GM19328 (cell line): ENCODE data around the gene UTS2.

Experiments used
- ATAC-seq: cut with Tn5 transposase; IDR thresholded peaks from one replicate; pipeline ENCODE4 v1.9.1; 2021; ENCODE audit warnings: mild to moderate bottlenecking, moderate library complexity; ENCODE audit not compliant: unreplicated experiment

The UTS2 gene

DNA sequence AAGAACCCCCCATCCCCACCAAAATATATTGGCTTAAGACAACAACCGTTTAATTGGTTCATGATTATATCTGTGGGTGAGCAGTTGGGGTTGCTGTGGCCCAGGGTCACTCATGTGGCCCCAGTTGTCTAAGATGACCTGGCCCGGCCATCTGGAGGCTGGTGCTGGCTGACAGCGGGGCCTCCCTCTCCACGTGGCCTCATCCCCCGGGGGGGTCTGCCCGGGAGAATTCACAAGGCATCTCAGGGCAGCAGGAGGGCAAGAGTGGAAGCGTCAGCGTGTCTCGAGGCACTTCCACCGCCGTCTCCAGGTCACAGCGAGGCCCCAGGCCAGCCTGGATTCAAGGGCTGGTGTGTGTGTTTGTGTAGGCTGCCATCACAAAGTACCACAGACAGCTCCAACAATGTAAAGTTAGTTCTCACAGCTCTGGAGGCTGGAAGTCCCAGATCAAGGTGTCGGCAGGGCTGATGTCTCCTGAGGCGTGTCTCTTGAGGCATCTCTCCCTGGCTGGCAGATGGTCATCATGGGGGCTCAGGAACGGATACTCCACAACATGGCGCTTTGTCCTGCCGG lies 11.0 kb upstream of the UTS2 start:
- ATAC-seq = no peak

DNA sequence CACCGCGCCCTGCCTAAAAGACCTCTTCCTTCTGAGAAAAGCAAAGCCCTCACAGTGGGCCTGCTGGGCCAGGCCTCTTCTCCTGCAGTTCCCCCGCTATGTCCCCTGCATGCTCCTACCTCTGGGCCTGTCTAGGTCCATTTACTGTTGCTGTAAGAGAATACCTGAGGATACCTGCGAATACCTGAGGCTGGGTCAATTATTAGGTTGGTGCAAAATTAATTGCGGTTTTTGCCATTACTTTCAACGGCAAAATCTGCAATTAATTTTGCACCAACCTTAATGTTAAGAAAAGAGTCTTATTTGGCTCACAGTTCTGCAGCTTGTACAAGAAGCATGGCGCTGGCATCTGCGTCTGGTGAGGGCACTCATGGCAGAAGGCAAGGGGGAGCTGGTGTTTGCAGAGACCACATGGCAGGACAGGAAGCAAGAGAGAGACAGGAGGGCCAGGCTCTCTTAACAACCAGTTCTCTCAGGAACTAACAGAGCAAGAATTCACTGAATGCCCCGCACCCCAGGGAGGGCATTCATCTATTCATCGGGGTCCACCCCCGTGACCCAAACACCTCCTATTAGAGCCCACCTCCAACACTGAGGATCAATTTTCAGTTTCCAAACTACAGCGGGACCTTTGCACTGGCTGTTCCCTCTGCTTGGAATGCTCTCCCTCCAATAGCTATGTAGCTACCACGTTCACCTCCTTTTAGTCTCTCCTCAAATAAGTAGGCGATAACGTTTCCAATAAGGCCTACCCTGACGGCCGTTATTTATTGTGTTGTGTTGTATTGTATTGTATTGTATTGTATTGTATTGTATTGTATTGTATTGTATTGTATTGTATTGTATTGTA lies 9.6 kb upstream of the UTS2 start:
- no peak for ATAC-seq

DNA sequence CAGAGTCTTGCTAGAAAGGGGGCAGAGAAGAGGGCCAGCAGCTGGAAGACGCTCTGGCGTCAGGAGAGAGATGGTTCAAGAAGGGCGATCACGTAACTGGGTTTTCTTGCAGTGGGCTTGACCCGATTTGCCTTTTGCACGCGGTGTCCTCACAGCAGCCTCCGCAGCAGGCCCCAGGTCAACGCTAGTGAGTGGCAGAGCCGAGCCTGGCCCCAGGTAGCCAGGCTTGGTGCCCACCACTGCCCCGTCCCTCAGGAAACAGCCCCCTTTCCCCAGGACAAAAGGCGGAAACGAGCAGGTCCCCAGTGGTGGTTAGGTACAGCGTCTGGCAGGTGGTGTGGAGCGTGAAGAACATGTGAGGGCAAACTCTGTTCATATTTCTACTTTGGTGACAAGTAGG lies 8.6 kb upstream of the UTS2 start:
- no peak for ATAC-seq

DNA sequence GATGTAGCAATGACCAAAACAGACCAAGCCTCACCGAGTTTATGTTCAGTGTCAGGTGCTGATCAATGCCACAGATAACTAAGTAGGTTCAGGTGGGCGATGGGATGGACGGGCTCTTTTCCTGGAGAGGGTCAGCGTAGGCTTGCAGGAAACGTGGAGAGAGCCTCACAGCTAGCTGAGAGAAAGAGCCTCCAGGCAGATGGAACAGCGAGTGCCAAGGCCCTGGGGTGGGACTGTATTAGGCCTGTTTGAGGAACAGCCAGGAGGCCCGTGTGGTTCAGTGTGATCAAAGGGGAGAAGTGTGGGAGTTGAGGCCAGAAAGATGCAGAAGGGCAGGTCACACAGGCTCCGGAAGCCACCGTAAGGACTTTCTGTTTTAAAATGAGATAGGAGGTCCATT lies 7.3 kb upstream of the UTS2 start:
- ATAC-seq = no peak

DNA sequence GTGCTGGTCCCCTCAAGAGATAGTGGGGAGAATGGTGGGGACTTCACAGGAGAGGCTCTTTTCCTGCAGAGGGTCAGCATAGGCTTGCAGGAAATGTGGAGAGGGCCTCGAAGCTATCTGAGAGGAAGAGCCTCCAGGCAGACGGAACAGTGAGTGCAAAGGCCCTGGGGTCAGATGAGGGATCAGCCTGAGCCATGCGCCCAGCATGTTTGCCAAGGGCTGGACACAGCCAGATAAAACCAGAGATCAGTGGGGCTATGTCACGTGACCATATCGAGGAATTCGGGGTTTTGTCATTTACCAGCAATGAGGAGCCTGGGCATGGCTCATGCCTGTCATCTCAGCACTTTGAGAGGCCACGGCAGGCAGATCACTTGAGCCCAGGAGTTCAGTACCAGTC lies 6.5 kb upstream of the UTS2 start:
- ATAC-seq = no peak

DNA sequence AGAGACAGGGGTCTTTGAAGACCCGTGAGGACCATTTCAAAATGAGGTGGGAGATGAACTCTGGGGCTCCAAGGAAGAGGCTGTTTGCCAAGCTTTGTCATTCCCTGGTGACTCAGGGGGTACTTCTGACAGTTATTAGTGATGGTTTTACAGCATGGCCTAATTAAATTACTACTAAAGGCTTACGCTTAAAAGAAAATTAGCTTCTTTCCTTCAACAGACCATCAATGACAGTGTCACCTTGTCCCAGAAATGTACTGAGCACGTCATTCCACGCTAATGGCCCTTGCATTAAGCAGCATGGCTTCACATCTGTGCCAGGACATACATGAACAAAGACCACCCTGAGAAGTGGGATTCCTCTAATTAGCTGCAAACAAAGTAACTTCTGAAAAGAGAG lies 5.1 kb upstream of the UTS2 start:
- no peak for ATAC-seq

DNA sequence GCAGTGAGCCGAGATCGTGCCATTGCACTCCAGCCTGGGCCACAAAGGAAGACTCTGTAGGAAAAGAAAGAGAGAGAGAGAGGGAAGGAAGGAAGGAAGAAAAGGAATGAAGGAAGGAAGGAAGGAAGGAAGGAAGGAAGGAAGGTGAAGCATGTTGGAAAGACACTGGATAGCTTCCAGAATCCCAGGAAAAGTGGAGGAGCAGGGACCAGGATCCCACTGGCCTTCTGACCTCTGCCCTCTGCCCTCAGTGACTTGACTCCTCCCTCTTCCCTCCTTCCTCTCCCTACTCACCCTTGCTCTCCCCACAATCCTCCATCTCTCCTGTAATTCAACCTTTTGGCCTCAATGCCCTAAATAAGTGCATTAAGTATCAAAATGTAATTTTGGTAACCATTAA lies 4.1 kb upstream of the UTS2 start:
- no peak for ATAC-seq

DNA sequence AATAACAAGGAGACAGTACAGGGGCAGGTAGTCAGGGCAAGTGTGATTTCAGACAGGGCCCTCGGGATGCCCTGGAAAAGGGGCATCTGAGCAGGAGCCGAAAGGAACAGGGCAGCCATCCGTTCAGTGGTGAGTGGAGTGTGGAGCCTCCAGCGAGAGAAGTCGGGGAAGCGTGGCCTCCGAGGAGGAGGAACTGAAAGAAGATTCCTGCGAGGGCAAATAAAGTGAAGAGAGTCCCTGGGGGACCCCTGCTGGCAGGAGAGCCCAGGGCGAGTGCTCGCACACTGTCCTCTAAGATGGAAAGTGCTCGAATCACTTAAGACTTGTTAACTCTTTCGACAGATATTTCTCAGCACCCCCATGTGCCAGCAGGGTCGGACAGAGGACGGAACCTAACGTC lies 3.5 kb upstream of the UTS2 start:
- no peak for ATAC-seq

DNA sequence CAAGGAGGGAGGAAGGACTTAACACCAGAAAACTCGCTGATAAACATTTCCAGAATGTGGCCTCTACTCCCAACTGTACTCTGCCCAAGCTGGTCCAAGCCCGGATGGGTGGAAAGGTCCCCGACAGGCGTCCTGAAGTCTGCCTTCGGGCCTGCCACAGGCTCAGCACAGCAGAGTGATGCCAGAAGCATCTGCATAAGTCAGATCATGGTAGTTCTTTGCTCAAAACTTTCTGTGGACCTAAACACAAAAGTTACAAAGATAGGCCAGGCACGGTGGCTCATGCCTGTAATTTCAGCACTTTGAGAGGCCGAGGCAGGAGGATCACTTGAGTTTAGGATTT lies 790 bp upstream of the UTS2 start:
- no peak for ATAC-seq

DNA sequence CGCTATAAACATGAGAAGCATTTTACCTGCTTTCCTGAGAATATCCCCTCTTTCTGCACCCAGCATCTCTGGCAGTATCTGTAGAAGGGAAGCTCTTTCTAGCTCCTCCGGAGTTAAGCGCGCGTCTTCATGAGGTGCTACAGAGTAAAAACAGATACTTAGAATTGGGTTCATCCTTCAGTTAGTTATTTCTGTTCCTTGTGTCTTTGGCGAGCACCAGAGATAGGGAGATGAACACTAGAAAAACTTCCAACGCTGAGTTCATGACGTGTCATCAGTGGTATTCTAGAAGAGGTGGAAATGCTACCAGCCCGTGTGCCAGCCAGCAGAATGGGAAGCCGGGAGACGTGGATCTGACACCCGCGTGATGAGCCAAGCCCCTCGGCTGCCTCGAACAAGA lies 2.1 kb downstream of the UTS2 start:
- no peak for ATAC-seq

DNA sequence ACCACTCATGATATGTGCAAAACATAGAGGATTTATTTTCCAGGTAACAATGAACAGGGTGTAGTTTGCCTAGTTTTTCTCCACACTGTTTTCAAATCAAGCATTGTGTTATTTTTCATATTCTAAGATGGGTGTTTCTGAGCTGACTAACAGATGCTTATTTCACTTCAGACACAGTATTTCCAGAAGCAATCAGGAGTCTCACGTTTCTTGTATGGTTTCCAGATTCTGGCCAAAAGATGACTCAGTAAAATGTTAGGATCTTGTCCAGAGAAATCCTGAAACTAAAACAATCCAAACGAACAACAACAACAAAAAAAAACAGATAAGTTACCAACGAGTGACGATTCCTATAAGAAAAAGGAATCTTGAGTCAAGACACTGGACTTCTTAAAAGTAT lies 5.3 kb downstream of the UTS2 start:
- no peak for ATAC-seq

DNA sequence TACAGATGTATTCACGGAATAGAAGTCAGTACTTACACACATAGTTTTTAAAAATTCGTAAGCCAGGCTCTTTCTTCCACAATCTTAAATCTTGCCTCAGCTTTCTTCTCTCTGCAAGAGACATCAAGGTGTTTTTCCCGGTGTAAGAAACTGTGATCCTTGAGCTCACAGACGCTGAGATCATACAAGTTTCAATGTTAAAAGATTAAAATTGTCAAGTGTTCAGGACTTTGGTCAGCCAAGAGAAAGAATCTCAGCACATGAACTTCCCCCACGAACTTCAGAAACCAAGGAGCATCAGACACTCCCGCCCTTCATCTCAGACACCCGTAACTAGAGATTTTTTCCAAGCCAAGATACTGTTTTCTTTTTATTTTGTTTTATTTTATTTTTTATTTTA lies 6.2 kb downstream of the UTS2 start:
- ATAC-seq = no peak

DNA sequence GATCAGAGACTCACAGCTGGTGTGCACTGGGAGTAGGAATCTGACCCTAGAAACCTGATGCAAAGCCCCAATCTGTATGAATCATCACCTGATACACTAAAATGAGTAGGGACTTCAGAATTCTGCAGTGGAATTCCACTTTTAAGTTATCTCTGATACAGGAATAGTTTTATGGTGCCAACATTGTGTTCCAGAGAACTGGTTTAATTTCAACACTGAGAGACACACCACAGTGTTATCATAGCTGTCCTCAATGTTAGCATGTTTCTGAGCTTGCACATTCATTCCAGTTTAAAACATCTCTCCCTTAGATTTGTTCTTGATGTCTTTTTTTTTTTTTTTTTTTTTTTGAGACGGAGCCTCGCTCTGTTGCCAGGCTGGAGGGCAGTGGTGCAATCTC lies 7.1 kb downstream of the UTS2 start:
- no peak for ATAC-seq

DNA sequence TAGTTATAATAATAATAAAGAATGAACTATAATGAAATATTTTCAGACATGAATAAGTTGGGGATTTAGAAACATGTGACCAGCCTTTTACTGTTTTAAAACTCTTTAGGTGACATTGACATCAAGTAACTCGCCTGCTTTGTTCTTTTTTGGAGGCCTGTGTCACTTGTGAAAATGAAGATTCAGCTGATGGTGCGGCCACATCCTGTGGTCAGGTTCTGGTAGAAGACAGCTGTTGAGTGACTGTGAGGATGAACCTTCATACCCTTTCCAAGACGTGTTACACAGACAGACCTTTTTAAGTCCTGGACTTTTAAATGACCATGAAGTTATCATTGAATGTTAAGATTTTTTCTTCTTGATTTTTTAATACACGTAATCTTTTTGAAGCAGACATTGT lies 10.3 kb downstream of the UTS2 start:
- no peak for ATAC-seq

DNA sequence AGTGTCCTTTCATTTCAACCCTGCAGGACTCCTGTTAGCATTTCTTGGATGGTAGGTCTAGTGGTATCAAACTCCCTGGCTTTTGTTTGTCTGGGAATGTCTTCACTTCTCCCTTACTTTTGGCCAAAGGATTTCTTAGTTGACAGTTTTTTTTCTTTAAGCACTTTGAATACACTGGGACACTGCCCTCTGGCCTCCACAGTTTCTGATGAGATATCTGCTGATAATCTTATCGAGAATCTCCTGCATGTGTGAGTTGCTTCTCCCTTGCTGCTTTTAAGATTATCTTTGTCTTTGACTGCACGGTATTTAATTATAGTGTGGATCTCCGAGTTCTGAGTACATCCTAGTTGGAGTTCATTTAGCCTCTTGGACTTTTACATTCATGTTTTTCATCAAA lies 13.3 kb downstream of the UTS2 start:
- ATAC-seq = no peak

DNA sequence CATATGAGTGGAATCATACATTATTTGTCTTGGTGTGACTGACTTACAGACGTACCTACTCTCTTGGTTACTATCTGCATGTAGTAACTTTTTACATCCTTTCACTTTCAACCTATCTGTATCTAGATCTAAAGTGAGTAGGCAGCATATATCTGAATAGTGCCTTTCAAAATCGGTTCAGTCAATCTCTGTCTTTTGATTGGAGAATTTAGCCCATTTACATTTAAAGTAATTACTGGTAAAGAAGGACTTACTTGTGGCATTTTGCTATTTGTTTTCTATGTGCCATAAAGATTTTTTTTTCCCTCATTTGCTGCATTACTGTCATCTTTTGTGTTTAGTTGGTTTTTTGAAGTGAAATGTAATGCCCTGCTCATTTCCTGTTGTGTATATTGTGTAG lies 14.2 kb downstream of the UTS2 start:
- no peak for ATAC-seq

DNA sequence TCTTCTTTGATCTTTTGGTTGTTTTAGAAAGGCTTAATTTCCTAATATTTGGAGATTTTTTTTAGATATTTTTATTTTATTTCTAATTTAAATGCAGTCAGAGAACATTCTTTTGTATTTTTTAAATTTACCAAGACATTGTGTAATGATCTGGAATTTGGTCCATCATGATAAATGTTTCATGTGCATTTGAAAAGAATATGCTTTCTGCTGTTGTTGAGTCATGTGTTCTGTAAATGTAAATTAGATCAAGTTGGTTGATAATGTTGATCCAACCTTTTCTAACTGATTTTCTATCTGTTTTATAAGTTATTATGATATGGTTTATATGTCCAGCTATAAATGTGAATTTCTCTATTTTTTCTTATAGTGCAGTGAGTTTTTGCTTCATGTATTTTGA lies 19.8 kb downstream of the UTS2 start:
- ATAC-seq = no peak

DNA sequence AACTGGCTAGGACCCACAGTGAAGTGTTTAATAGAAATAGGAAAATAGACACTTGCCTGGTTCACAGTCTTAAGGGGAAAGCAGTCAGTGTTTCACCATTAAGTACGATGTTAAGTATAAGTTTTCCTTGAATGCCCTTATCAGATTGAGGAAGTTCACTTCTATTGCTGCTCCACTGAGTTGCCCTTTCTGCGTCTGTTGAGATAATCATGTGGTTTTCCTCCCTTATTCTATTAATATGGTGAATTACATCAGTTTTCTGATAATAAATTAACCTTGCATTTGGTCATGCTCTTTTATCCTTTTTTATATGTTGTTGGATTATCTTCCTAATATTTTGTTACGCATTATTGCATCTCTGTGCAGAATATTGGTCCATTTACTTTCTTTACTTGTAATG lies 21.4 kb downstream of the UTS2 start:
- ATAC-seq = no peak

DNA sequence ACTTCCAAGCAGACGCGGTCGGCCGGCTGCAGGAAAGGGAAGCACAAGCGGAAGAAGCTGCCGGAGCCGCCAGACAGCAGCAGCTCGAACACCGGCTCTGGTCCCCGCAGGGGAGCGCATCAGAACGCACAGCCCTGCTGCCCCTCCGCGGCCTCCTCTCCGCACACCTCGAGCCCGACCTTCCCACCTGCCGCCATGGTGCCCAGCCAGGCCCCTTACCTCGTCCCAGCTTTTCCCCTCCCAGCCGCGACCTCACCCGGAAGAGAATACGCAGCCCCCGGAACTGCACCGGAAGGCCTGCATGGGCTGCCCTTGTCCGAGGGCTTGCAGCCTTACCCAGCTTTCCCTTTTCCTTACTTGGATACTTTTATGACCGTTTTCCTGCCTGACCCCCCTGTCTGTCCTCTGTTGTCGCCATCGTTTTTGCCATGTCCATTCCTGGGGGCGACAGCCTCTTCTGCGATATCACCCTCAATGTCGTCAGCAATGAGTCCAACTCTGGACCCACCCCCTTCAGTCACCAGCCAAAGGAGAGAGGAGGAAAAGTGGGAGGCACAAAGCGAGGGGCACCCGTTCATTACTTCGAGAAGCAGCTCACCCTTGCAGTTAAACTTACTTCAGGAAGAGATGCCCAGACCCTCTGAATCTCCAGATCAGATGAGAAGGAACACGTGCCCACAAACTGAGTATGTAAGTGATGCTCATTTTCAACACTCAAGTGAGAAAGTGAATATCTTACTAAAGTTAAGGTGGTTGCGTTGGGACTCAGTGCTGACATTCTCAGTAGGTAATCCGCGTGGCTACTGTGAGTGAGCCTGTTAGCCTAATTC lies 25.5 kb downstream of the UTS2 start:
- no peak for ATAC-seq

DNA sequence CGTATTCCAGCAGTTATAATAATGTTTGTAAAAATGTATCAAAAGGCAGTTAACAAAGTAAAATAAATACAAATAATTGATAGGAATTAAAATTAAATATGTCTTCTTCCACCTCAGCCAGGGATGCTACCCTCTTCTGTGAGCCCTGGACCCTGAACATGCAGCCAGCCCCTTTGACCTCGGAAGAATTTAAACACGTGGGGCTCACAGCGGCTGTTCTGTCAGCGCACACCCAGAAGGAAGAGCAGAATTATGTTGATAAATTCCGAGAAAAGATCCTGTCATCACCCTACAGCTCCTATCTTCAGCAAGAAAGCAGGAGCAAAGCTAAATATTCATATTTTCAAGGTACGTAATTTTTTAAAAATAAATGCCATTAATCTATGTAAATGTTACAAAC lies 26.5 kb downstream of the UTS2 start:
- ATAC-seq = no peak

DNA sequence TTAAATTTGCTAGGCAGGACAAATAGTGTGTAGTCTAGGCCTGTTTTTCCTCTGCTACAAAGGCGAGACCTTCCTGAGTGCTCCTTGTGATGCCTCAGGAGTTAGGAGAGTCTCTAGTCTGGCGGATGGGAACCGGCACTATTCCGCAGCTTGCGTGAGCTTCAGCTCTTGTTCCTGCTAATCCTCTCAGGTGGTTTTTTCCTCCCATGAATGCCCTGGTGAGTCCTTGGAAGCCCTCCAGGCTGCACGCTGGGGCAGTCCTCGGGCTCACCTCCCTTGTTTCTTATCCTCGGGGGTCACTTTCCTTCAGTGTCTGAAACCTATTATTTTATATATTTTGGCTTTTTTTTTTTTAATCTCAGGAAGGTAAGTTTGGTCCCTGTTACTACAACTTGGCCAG lies 28.2 kb downstream of the UTS2 start:
- no peak for ATAC-seq

DNA sequence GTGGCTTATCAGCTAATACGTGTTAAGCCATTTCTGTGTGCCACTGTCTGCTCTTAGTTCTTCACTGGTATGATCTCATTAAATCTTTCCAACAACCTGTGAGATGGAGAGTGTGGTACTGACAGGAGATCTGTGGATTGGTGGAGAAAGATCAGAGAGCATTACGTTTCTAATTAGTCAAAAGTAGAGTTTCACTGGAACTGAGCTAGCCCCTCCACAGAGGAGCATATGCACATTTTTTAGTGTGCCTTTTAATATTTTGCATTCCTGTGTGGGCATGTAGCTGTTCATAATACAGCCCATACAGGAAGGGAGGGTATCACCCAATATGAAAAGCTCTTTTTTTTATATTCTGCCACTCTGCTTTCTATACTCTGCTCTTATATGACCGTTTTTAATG lies 31.6 kb downstream of the UTS2 start:
- no peak for ATAC-seq
